H1 (cell line): ENCODE measurements around the gene CACNA2D3. TPM values are rescaled to one million over a fixed set of nuclear protein-coding genes. Genes with fewer than 3 reads are reported as not detected.

ENCODE experiments used
- TCF12 ChIP-seq: IDR thresholded peaks from 2 replicates; pipeline ENCODE4 v1.6.1; 2011; ENCODE audit warnings: low read depth, mild to moderate bottlenecking, low read length
- polyA plus RNA-seq, 7 experiments: library from polyadenylated mRNA; depleted of rRNA in 3 of 7; stranded (reverse) in 5 of 7; unstranded in 2 of 7; fragments of >200 nt in 5 of 7; fragments of 200-250 nt in 2 of 7; gene quantifications; 1 replicate in 5 of 7; 2 replicates in 1 of 7; 4 replicates in 1 of 7; pipeline versions ENCODE4 v1.2.1 to v1.2.3, GENCODE V29; 2011 to 2013; ENCODE audit warnings: missing spikeins in 2 of 7, mixed read lengths in 2 of 7
- total RNA-seq: library from RNA; stranded (reverse); fragmentation: NEBNext Ultra II Directional; extraction: Animal tissue kit (Norgen Biotek cat#: 25700); gene quantifications from 2 replicates; pipeline ENCODE4 v1.2.1, GENCODE V29; 2021

CACNA2D3 gene
- total and polyA plus RNA-seq, 2 of the 8 experiments (the other 6 are each of a cell fraction or from before 2014, with no cell fraction given): 1.5 to 1.8 TPM

GRCh38 chr3:54304877-54305276 lies 182.5 kb downstream of the CACNA2D3 start (continued):
- no peak for TF ChIP-seq TCF12
- TF ChIP-seq, all 59 proteins: peak for 0
